GM10266 (cell line): Measurements from ENCODE around the gene CRAMP1.
A peak's percentile ranks its signal among the peaks of the same experiment; 100 is the strongest.
"Not testable (repeated sequence)": the region's sequence is repeated elsewhere in the genome, so short reads cannot be mapped to it uniquely, and the experiment has no call there.

Source experiments
- DNase-seq: peaks from one replicate; pipeline ENCODE4 v3.0.0; 2012; ENCODE audit errors: extremely low spot score
- TF ChIP-seq, protein P1 (sequence below): IDR thresholded peaks from 2 replicates; pipeline ENCODE4 v1.5.1; 2012; ENCODE audit warnings: mild to moderate bottlenecking, low read depth; ENCODE audit not compliant: control insufficient read depth, insufficient read depth; ENCODE audit errors: missing control alignments

Gene CRAMP1

DNA sequence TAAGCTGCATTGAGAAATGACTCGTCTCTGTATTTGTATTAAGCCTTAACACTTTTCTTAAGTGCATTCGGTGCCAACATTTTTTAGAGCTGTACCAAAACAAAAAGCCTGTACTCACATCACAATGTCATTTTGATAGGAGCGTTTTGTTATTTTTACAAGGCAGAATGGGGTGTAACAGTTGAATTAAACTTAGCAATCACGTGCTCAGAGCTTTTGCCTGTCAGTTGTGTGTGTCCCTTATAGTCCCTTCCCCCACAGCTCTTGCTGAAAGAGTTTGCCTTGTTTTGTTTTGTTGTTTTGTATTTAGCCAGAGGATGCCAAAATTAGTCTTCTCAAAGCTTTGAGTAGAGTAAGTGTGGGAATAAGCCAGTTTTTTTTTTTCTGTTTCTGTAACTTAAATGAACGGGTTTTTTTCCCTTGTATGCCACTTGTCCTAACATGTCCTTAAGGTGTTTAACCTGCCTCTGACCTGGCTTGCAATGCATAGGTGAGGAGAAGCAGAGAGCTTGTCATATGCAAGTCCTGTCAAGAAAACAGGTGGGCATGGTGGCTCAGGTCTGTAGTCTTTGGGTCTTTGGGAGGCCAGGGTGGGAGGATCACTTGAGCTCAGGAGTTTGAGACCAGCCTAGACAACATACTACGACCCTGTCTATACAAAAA, 89.2 kb downstream of the CRAMP1 start:
- no peak for DNase-seq
- TF ChIP-seq, protein P1, sequence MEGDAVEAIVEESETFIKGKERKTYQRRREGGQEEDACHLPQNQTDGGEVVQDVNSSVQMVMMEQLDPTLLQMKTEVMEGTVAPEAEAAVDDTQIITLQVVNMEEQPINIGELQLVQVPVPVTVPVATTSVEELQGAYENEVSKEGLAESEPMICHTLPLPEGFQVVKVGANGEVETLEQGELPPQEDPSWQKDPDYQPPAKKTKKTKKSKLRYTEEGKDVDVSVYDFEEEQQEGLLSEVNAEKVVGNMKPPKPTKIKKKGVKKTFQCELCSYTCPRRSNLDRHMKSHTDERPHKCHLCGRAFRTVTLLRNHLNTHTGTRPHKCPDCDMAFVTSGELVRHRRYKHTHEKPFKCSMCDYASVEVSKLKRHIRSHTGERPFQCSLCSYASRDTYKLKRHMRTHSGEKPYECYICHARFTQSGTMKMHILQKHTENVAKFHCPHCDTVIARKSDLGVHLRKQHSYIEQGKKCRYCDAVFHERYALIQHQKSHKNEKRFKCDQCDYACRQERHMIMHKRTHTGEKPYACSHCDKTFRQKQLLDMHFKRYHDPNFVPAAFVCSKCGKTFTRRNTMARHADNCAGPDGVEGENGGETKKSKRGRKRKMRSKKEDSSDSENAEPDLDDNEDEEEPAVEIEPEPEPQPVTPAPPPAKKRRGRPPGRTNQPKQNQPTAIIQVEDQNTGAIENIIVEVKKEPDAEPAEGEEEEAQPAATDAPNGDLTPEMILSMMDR = no peak

GRCh38 chr16:1705324-1705687, 93.1 kb downstream of the CRAMP1 start:
- not testable (repeated sequence) for DNase-seq

DNA sequence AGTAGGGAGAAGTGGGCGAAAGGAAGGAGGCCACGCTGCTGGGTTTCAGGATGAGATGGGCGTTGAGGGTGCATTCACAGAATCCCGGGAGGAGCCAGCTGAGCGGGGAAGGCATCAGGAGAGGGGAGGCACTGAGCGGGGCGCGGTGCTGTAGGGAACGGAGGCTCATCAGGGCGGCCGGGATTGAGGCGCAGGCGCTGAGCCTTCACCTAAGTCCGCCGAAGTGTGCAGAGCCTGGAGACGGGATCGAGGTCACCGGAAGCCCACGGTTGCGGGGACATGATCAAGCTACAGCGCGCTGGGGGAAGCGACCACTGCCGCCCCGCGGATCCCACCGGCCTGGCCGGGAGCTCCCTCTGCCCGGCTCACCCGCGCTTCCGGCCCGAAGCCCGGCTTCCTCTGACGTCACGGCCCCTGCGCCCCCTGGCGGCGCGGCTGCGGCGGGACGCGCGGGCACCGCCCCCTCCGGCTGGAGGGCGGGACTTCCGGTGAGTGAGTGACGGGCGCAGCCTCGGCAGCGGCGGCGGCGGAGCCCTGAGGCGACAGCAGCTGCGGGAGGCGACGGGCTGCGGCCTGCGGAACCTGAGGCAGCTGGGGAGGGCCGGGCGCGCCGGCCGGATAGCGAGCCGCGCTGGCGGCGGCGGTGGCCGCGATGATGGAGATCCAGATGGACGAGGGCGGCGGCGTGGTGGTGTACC, 93.7 kb downstream of the CRAMP1 start, which contains the start of gene MAPK8IP3:
Gene MAPK8IP3, plus strand, starts transcription at position 508 of the 698 bp plus-strand sequence. Its CDS starts 145 bp downstream, at position 653.
- TF ChIP-seq, protein P1 = peak; percentile 99
- DNase-seq = peak; percentile 100

DNA sequence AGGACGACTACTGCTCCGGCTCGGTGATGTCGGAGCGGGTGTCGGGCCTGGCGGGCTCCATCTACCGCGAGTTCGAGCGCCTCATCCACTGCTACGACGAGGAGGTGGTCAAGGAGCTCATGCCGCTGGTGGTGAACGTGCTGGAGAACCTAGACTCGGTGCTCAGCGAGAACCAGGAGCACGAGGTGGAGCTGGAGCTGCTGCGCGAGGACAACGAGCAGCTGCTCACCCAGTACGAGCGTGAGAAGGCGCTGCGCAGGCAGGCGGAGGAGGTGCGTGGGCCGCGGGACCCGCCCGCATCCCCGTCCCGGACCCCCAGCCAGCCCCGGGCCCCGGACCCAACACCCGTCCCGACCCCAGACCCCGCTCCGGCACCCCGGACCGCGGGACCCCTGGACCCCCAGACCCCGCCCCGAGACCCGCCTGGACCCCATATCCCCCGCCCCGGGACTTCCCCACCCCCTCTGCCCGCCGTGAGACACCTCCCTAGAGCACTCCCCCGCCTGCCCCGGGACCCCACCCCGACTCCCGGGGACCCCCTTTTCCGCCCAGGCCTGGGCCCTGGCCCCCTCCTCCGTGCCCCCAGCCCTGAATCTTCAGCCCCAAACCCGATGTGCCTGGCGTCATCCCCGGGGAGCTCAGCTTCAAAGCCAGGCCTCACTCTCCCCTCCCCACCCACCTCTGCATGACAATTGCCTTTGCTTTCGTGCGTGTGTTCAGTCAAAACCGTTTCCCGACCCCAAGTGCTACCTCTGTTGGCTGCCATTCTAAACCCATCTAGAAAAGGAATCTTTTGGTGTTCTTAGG, 94.4 kb downstream of the CRAMP1 start:
- DNase-seq = peak; percentile 75
- TF ChIP-seq, protein P1 = no peak

GRCh38 chr16:1707193-1707790, 95.1 kb downstream of the CRAMP1 start:
- peak; percentile 47 for DNase-seq
- TF ChIP-seq, protein P1 = no peak

GRCh38 chr16:1708083-1708767, 96.1 kb downstream of the CRAMP1 start:
- no peak for DNase-seq
- TF ChIP-seq, protein P1 = no peak

GRCh38 chr16:1708768-1709180, 96.6 kb downstream of the CRAMP1 start:
- no peak for DNase-seq
- TF ChIP-seq, protein P1 = no peak
